Breast epithelium (tissue), 4 donors: ENCODE data around the gene ABL1. TPM values are rescaled to one million over a fixed set of nuclear protein-coding genes. Genes with fewer than 3 reads are reported as not detected.

Experiments
- DNase-seq, 2 donors: peaks; one replicate each; pipeline ENCODE4 v3.0.0-alpha.2; 2019; ENCODE audit warnings: low spot score in 2 of 2
- H3K27ac ChIP-seq, 2 donors: fragments of 200-600 bp; sonication (generic) in 1 of 2; one replicate each; pipeline ENCODE4 v1.5.1; 2016 to 2019; ENCODE audit warnings: mild to moderate bottlenecking in 1 of 2
- H3K27me3 ChIP-seq, 2 donors: fragments of 200-600 bp; sonication (generic) in 1 of 2; one replicate each; pipeline versions ENCODE4 v1.5.1 to v1.6.0; 2017 to 2019; ENCODE audit warnings: control low read depth in 1 of 2, mild to moderate bottlenecking in 1 of 2
- H3K36me3 ChIP-seq: fragments of 200-600 bp; one replicate; pipeline ENCODE4 v1.5.1; 2019
- H3K4me1 ChIP-seq, 2 donors: fragments of 200-600 bp; sonication (generic); one replicate each; pipeline ENCODE4 v1.5.1; 2016 to 2019; ENCODE audit warnings: control low read depth in 1 of 2
- H3K4me3 ChIP-seq, 3 donors: fragments of 200-600 bp; sonication (generic); 1 replicate in 2 of 3; 2 replicates in 1 of 3; pipeline ENCODE4 v1.5.1; 2016 to 2019; ENCODE audit warnings: mild to moderate bottlenecking in 3 of 3, moderate library complexity in 2 of 3
- H3K9me3 ChIP-seq, 2 donors: fragments of 200-600 bp; sonication (generic) in 1 of 2; one replicate each; pipeline ENCODE4 v1.5.1; 2016 to 2019; ENCODE audit warnings: control low read depth in 1 of 2
- POLR2A ChIP-seq: fragments of 450-650 bp; IDR thresholded peaks from one replicate; pipeline ENCODE4 v1.6.1; 2016; ENCODE audit warnings: antibody characterized with exemption, mild to moderate bottlenecking, moderate library complexity
- POLR2AphosphoS5 ChIP-seq, 3 donors: sonication (generic); formaldehyde crosslinking; IDR thresholded peaks; one replicate each; pipeline ENCODE4 v1.6.1; 2017; ENCODE audit warnings: antibody characterized with exemption in 3 of 3
- intact Hi-C: fragments of 100-400 bp; cut with DNase I; formaldehyde crosslinking; loops from one replicate; pipeline ENCODE4 v1.15.1; 2023; ENCODE audit warnings: low total_unique reads
- total RNA-seq, 3 donors: library from RNA; depleted of rRNA; stranded (reverse); fragments of >200 nt; gene quantifications; one replicate each; pipeline ENCODE4 v1.1.0, GENCODE V29; 2016
- TF ChIP-seq, protein P1 (sequence below), 3 donors: fragments of 450-650 bp; IDR thresholded peaks; one replicate each; pipeline ENCODE4 v1.5.1; 2016 to 2017; ENCODE audit warnings: antibody characterized with exemption in 3 of 3, mild to moderate bottlenecking in 3 of 3, moderate library complexity in 3 of 3

ABL1 gene
- total RNA-seq, 3 donors from 2014 or later = 43.6 to 72.8 (median 67.4) TPM

DNA sequence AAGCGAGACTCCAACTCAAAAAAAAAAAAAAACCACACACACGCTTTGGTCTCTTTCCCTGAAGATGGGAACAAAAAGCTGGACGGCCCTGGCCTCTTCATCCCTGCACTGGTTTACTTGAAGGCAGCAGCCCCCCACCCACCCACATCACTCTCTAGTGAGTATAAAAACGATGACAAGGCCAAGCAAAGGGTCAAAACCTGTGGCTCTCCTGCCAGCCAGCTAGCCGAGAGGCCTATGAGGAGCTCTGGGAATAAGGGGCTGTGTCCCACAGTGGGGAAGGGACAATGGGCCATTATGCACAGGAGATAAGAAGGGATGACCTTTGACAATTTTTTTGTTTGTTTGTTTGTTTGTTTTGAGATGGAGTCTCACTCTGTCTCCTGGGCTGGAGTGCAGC lies 48.4 kb downstream of the ABL1 start:
- H3K27ac ChIP-seq = no peak overlapping the region
- intact Hi-C loops = no loop called here
- DNase-seq = no peak
- no peaks in the 10 kb centered on the region for H3K4me1 ChIP-seq
- H3K36me3 ChIP-seq = peaks cover 16% of the 10 kb centered on the region
- no peaks in the 10 kb centered on the region for H3K27me3 ChIP-seq
- no peak overlapping the region for H3K4me3 ChIP-seq
- TF ChIP-seq, protein P1, sequence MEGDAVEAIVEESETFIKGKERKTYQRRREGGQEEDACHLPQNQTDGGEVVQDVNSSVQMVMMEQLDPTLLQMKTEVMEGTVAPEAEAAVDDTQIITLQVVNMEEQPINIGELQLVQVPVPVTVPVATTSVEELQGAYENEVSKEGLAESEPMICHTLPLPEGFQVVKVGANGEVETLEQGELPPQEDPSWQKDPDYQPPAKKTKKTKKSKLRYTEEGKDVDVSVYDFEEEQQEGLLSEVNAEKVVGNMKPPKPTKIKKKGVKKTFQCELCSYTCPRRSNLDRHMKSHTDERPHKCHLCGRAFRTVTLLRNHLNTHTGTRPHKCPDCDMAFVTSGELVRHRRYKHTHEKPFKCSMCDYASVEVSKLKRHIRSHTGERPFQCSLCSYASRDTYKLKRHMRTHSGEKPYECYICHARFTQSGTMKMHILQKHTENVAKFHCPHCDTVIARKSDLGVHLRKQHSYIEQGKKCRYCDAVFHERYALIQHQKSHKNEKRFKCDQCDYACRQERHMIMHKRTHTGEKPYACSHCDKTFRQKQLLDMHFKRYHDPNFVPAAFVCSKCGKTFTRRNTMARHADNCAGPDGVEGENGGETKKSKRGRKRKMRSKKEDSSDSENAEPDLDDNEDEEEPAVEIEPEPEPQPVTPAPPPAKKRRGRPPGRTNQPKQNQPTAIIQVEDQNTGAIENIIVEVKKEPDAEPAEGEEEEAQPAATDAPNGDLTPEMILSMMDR (IDR thresholded peaks at IDR 0.05) = no peak
- TF ChIP-seq POLR2AphosphoS5 (IDR thresholded peaks at IDR 0.05) (no peak), POLR2A (no peak)
- H3K9me3 ChIP-seq = no peaks in the 10 kb centered on the region

DNA sequence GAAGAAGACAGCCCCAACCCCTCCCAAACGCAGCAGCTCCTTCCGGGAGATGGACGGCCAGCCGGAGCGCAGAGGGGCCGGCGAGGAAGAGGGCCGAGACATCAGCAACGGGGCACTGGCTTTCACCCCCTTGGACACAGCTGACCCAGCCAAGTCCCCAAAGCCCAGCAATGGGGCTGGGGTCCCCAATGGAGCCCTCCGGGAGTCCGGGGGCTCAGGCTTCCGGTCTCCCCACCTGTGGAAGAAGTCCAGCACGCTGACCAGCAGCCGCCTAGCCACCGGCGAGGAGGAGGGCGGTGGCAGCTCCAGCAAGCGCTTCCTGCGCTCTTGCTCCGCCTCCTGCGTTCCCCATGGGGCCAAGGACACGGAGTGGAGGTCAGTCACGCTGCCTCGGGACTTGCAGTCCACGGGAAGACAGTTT lies 49.1 kb downstream of the ABL1 start:
- Histone ChIP-seq H3K27ac (no peak overlapping the region), H3K4me1 (no peaks in the 10 kb centered on the region), H3K27me3 (no peaks in the 10 kb centered on the region), H3K4me3 (no peak overlapping the region), H3K36me3 (peaks cover 16% of the 10 kb centered on the region), H3K9me3 (no peaks in the 10 kb centered on the region)
- intact Hi-C loops = no loop called here
- TF ChIP-seq, protein P1 (IDR thresholded peaks at IDR 0.05) = no peak
- TF ChIP-seq POLR2AphosphoS5 (IDR thresholded peaks at IDR 0.05) = no peak
- no peak for TF ChIP-seq POLR2A
- no peak for DNase-seq

DNA sequence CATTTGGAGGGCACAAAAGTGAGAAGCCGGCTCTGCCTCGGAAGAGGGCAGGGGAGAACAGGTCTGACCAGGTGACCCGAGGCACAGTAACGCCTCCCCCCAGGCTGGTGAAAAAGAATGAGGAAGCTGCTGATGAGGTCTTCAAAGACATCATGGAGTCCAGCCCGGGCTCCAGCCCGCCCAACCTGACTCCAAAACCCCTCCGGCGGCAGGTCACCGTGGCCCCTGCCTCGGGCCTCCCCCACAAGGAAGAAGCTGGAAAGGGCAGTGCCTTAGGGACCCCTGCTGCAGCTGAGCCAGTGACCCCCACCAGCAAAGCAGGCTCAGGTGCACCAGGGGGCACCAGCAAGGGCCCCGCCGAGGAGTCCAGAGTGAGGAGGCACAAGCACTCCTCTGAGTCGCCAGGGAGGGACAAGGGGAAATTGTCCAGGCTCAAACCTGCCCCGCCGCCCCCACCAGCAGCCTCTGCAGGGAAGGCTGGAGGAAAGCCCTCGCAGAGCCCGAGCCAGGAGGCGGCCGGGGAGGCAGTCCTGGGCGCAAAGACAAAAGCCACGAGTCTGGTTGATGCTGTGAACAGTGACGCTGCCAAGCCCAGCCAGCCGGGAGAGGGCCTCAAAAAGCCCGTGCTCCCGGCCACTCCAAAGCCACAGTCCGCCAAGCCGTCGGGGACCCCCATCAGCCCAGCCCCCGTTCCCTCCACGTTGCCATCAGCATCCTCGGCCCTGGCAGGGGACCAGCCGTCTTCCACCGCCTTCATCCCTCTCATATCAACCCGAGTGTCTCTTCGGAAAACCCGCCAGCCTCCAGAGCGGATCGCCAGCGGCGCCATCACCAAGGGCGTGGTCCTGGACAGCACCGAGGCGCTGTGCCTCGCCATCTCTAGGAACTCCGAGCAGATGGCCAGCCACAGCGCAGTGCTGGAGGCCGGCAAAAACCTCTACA lies 49.8 kb downstream of the ABL1 start:
- Histone ChIP-seq H3K27me3 (no peaks in the 10 kb centered on the region), H3K27ac (no peak overlapping the region), H3K36me3 (peaks cover 16% of the 10 kb centered on the region), H3K4me3 (no peak overlapping the region), H3K4me1 (no peaks in the 10 kb centered on the region), H3K9me3 (no peaks in the 10 kb centered on the region)
- intact Hi-C loops = no loop called here
- no peak for DNase-seq
- TF ChIP-seq POLR2AphosphoS5 (IDR thresholded peaks at IDR 0.05) = no peak
- TF ChIP-seq, protein P1 (IDR thresholded peaks at IDR 0.05) = no peak
- no peak for TF ChIP-seq POLR2A

GRCh38 chr9:130885484-130886375 lies 50.7 kb downstream of the ABL1 start:
- no peaks in the 10 kb centered on the region for H3K27me3 ChIP-seq
- TF ChIP-seq POLR2AphosphoS5 (IDR thresholded peaks at IDR 0.05) = no peak
- TF ChIP-seq, protein P1 (IDR thresholded peaks at IDR 0.05) = no peak
- TF ChIP-seq POLR2A = no peak
- peak overlapping the region in 1 of 2 donors; percentile 43 for H3K27ac ChIP-seq
- no peaks in the 10 kb centered on the region for H3K9me3 ChIP-seq
- H3K36me3 ChIP-seq = peaks cover 16% of the 10 kb centered on the region
- intact Hi-C loops = no loop called here
- DNase-seq = no peak
- no peaks in the 10 kb centered on the region for H3K4me1 ChIP-seq
- no peak overlapping the region for H3K4me3 ChIP-seq
